ENCODE measurements around the gene FBN2.

Gene FBN2

GRCh38 chr5:128290152-128290858 lies 247.7 kb downstream of the FBN2 start:
- peak; percentile 29 for DNase-seq

DNA sequence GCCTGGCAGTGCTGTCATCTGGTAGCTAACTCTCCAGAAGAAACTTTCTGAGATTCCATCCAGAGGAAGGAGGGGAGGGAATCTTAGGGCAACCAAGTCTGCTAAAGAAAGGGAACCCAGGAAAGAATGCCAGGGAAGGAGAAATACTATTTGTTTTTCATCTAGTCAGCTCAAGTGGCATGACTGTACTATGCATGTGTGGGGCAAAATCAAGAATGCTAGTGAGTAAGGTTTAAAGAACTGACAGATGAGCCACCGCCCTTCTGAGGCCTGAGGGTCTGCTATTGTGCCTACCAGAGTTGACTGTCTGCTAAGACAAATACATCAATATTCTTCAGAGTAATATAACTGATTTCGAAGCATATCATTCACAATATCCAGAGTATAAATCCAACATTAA lies 250.3 kb downstream of the FBN2 start:
- DNase-seq, result no peak

DNA sequence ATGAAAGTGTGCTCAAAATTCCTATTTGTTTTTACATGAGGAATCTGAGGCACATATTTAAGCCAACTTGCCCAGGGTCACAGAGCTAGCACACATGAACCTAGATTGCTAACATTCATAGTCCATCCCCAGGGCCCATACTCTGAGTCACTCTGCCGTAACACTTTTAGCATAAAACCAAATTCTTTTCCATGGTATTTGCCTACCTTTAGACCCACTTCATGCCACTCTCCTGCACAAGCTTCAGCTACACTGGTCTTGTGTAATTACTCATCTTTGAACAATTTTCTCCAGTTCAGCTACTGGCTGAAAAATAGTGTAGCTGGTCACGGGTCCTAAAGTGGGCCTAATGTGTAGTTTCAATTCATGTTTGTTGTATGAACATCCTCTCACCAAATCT lies 253.8 kb downstream of the FBN2 start:
- DNase-seq, result no peak

DNA sequence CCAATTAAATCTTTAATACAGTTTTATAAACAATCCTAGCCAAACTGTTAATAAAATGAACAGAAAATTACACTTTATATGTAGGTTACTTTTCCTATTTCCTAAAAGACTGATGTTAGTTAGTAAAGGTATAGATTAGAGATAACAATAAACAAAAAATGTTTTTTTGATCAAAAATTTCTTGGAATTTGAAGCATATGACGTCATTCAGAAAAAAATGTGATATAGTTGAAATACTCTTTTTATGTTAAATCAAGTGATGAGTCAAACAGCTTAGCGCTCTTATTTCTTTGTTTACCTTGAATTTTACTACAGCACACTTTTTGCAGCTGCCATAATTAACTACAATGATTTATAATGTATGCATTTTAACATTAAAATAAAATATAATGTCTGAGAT lies 258.7 kb downstream of the FBN2 start:
- no peak for DNase-seq

- DNase-seq, result no peak
Observed at GRCh38 chr5:128276537-128277216, 261.4 kb downstream of the FBN2 start.

DNA sequence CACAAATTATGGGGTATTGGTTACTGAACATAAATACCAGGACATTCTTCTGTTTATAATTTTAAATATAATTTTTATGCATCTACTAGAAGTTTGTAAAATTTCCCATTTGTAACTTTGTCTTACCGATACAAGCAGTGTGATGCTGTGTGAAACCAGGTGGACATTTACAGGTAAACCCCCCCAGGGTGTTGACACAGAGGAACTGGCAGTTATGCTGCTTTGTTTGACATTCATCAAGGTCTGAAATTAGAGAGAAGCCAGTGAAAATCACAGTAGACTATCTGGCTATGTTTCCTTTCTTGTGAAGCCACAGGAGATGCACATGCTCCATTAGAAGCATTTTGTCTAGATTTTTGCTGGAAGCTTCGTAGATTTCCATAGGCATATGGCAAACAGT lies 263.6 kb downstream of the FBN2 start:
- DNase-seq, result no peak

DNA sequence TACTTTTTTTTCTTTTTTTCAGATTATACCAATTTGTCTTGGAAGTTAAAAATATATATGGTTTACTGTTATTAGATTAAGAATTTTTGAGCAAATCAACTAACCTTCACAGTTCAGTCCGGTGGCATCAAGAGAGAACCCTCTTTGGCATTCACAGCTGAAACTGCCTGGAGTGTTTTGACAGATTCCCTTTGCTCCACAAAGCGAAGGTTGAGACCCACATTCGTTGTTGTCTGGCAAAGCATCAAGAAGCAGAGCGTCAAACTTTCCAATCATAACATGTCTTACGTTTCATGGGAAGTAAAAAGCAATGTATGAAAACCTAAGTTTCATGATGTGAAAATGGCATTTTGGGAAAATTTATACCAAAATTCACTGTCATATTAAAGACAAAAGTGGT lies 264.3 kb downstream of the FBN2 start:
- DNase-seq, result no peak

- DNase-seq, result peak; percentile 67
Observed at GRCh38 chr5:128271859-128272464, 266.1 kb downstream of the FBN2 start.

- DNase-seq, result no peak
Observed at GRCh38 chr5:128271071-128271470, 267.0 kb downstream of the FBN2 start.

DNA sequence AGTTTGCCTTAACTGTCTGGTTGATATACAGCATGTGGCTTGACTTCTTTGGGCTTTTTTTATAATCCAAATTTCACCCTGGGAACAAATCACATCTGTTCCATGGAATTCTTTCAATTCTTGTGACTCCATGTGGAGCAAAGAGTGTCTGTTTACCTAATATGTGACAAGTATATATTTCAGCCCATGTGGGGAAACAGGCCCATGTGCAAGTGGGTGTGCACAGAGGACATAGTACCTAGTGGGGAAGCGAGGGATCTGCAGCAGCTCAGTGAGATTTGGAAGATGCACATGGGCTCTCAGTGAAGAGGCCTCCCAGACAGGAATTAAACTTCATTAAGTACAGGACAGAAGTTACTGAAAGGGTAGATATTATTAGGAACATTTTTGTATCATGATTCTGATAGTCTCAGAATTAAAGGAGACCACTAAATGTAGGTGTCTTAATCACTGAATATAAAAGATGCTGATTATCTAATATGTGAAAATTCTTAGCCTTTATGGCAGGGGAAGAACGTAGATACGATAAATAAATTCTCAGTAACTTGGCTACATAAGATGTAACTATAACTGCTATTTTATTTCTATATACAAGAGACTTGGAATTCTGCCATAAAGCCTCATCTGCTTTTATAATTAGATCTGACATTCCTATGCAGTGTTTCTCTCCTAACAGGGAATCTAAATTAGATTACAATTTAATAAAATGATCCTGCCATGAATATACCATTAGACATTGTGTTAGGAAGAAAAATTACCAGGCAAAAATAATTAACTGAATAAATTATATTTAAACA lies 273.3 kb downstream of the FBN2 start:
- DNase-seq, result no peak

- no peak for DNase-seq
Observed at GRCh38 chr5:128263357-128263756, 274.7 kb downstream of the FBN2 start.

DNA sequence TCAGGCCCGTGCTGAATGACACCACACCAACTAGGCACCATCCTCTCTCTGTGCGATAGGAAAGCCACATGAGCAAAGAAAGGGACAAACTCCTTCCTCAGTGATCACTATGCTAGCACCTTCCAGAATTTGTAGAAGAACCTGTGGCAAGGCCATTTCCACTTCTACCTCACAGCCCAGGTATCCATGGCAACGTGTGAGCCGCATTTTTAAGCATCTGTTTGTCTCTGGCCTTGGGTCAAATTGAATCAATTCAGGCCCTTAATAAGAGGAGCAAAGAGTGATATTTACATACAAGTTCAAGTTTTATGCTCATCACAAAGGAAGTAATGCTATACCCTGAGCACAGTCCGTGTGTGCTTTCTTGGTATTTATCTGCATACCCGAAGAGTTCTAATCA lies 275.1 kb downstream of the FBN2 start:
- no peak for DNase-seq

- DNase-seq, result peak; percentile 43
Observed at GRCh38 chr5:128259607-128260021, 278.4 kb downstream of the FBN2 start.

DNA sequence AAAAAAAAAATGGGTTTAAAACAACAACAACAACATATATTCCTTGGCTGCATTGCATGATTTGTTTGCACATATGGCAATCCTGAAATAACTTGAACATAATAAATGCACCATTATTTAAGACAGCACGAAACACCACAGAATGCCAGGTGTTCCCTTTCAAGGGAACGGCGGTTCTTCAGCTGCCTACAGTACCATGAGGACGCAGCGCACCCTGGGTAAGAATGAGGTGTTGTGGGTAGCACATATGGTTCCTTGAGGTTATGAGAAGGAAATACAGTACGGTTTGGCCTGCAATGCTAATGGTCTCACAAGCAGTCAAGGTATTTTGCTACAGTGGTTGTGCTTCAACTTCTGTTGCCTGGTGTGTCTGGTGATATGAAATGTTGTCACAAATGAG lies 279.7 kb downstream of the FBN2 start:
- DNase-seq, result no peak

DNA sequence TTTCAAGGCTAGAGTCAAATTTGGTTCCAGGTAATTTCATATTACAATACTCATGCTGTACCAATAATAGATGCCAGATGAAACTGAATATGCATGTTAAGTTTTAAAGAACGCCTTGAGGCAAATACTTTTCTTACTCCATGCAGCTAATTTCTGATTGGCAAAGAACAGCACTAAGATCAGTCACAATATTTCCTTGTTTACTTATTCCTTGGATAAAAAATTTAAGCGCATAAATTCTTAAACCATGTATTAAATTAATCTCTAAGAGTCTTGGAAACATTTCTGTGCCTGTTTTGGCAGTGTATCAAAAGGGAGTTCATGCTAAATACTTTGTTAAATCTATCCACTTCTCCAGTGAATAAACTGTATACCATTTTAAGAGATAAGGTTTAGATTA lies 281.0 kb downstream of the FBN2 start:
- DNase-seq, result no peak

GRCh38 chr5:128254789-128255188 lies 283.3 kb downstream of the FBN2 start:
- DNase-seq, result peak; percentile 25

GRCh38 chr5:128253880-128254279 lies 284.2 kb downstream of the FBN2 start:
- no peak for DNase-seq

GRCh38 chr5:128253161-128253560 lies 284.9 kb downstream of the FBN2 start:
- no peak for DNase-seq

- DNase-seq, result peak; percentile 52
Observed at GRCh38 chr5:128252756-128253155, 285.3 kb downstream of the FBN2 start.

DNA sequence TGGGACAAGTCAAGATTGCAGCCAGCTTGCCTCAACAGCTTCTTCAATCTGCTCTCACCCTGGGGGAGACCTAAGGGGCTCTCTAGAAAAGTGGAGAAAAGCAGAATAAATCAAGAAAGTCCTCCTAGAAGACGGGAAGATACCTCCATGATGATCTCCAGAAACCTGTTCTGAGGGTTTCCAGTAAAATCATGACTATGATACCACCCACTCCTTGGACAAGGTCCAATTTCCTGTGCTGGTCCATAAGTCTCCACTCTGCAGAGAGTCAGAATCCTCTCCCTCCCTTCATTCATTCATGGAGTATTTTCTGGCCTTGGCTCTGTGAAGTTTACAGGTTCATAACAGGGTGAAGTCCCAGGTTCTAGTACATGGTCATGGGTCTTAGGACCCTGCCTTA lies 285.8 kb downstream of the FBN2 start:
- no peak for DNase-seq

- no peak for DNase-seq
Observed at GRCh38 chr5:128245974-128246373, 292.1 kb downstream of the FBN2 start.

GRCh38 chr5:128243958-128244582 lies 294.0 kb downstream of the FBN2 start:
- no peak for DNase-seq
